Kidney (tissue), 14 donors: ENCODE results near the gene AIF1L. TPM values are rescaled to one million over a fixed set of nuclear protein-coding genes. Genes with fewer than 3 reads are reported as not detected.

ENCODE experiments used
- DNase-seq, 5 donors: peaks; one replicate each; pipeline ENCODE4 v3.0.0-alpha.2; 2013 to 2020
- FAIRE-seq: peaks from 2 replicates; lab custom pipeline; 2012; peaks lifted over from hg19 to GRCh38; lab: Jason Lieb, UNC
- H3K27ac ChIP-seq, 2 donors: one replicate each; pipeline ENCODE4 v1.7.0; 2013; ENCODE audit warnings: low read depth in 2 of 2, low read length in 2 of 2, inconsistent platforms in 1 of 2
- H3K27me3 ChIP-seq: one replicate; pipeline ENCODE4 v1.7.1; 2013; ENCODE audit warnings: low read length, inconsistent platforms; ENCODE audit not compliant: control insufficient read depth, insufficient read depth
- H3K36me3 ChIP-seq, 3 donors: one replicate each; pipeline versions ENCODE4 v1.7.0 to v1.7.1; 2013; ENCODE audit warnings: low read length in 3 of 3, control low read depth in 1 of 3, inconsistent platforms in 1 of 3; ENCODE audit not compliant: insufficient read depth in 3 of 3, control insufficient read depth in 2 of 3
- H3K4me1 ChIP-seq, 3 donors: one replicate each; pipeline versions ENCODE4 v1.7.0 to v1.7.1; 2013; ENCODE audit warnings: low read length in 3 of 3, inconsistent platforms in 1 of 3, low read depth in 1 of 3; ENCODE audit not compliant: control insufficient read depth in 2 of 3, insufficient read depth in 2 of 3
- H3K4me3 ChIP-seq, 3 donors: one replicate each; pipeline versions ENCODE4 v1.7.0 to v1.8.1; 2013; ENCODE audit warnings: low read length in 3 of 3, control low read depth in 1 of 3, inconsistent platforms in 1 of 3
- H3K9ac ChIP-seq, 3 donors: one replicate each; pipeline versions ENCODE4 v1.7.0 to v1.7.1; 2013; ENCODE audit warnings: low read length in 3 of 3, control low read depth in 1 of 3, inconsistent platforms in 1 of 3
- H3K9me3 ChIP-seq, 3 donors: one replicate each; pipeline versions ENCODE4 v1.7.0 to v1.7.1; 2013; ENCODE audit warnings: low read length in 3 of 3, control low read depth in 1 of 3, inconsistent platforms in 1 of 3; ENCODE audit not compliant: control insufficient read depth in 2 of 3, insufficient read depth in 1 of 3
- intact Hi-C: fragments of 100-400 bp; cut with DNase I; formaldehyde crosslinking; loops from one replicate; pipeline ENCODE4 v1.11.1; 2022
- polyA plus RNA-seq: library from polyadenylated mRNA; stranded (reverse); fragments of 350-450 nt; fragmentation: Illumina TruSeq; extraction: RNeasy Lipid Tissue Mini Kit (QIAGEN cat#74804); gene quantifications from one replicate; pipeline ENCODE4 v1.2.3, GENCODE V29; 2014; ENCODE audit warnings: low read depth, low replicate concordance; ENCODE audit not compliant: insufficient read depth
- total RNA-seq: library from RNA; stranded (reverse); fragmentation: NEBNext Ultra II Directional; extraction: Animal tissue kit (Norgen Biotek cat#: 25700); gene quantifications from one replicate; pipeline ENCODE4 v1.2.1, GENCODE V29; 2021
- TF ChIP-seq, protein P1 (sequence below): IDR thresholded peaks from 3 replicates; pipeline ENCODE4 v1.5.1; 2012; ENCODE audit warnings: mild to moderate bottlenecking, moderate library complexity, borderline replicate concordance; ENCODE audit not compliant: insufficient read depth; ENCODE audit errors: extremely low read depth
- donor health status: control.
- donor health status: control.
- donor health status: control.
- donor health status: control.
- donor health status: control.
- donor health status: DM: yes; HTN: yes; CAD: no.
- donor health status: Normal renal cell carcinoma (clear cell type).

AIF1L gene
- total and polyA plus RNA-seq, 2 donors from 2014 or later = 397 to 439 TPM

DNA sequence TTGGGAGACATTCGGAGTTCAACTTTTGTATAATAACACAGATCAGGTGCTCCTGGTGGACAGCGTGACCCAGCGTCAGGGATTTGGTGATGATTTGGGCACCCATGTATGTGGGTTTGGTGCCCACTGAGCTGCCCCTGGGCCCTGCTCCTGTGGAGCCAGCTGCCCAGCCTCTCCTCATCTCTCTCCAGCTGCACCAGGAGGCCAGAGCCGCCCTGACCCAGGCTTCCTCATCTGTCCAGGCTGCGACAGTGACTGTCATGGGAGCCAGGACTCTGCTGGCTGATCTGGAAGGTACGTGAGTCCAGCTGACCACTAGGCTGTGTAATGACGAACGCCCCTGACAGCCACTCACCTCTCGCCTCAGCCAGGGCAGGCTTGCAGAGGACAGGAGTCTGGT is 14.5 kb upstream of the AIF1L start:
- TF ChIP-seq, protein P1, sequence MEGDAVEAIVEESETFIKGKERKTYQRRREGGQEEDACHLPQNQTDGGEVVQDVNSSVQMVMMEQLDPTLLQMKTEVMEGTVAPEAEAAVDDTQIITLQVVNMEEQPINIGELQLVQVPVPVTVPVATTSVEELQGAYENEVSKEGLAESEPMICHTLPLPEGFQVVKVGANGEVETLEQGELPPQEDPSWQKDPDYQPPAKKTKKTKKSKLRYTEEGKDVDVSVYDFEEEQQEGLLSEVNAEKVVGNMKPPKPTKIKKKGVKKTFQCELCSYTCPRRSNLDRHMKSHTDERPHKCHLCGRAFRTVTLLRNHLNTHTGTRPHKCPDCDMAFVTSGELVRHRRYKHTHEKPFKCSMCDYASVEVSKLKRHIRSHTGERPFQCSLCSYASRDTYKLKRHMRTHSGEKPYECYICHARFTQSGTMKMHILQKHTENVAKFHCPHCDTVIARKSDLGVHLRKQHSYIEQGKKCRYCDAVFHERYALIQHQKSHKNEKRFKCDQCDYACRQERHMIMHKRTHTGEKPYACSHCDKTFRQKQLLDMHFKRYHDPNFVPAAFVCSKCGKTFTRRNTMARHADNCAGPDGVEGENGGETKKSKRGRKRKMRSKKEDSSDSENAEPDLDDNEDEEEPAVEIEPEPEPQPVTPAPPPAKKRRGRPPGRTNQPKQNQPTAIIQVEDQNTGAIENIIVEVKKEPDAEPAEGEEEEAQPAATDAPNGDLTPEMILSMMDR = no peak
- Histone ChIP-seq H3K4me1 (no peaks in the 10 kb centered on the region), H3K9ac (no peak overlapping the region), H3K9me3 (no peaks in the 10 kb centered on the region), H3K27ac (no peak overlapping the region), H3K4me3 (no peak overlapping the region), H3K36me3 (no peaks in the 10 kb centered on the region), H3K27me3 (no peaks in the 10 kb centered on the region)
- DNase-seq (no peak), FAIRE-seq (no peak)
- intact Hi-C loops = no loop called here

DNA sequence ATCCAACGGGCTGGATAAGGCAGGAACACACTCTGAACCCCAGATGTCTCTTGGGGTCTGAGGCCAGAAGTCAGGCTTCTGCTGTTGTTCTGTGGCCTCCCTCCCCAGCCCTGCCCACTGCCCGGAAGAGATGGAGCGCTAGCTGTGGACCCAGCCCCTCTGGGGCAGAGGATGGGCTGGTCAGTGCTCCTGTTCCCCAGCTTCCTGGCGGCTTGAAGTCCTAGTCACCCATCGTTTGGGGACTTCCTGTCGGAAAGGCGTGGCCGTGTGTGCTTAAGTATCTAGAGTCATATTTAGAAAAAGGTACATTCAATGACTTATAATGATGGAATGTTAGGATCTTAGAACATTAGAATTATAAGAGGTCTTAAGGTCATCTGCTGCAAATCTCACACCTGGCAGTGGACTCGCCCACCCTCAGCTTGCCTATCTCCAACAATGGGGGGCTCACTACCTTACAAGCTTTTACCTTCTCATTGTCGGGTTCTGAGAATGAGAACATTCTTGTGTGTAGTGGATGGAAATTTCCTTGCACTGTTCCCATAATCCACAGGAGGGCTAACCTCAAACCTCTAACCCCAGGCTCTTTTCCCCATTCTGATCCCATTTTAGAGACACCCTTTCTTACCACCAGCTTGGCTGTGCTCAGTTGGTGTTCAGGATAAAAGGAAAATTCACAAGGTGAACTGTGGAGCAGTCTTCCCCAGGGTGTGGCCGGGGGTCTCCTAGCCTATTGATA is 13.4 kb upstream of the AIF1L start:
- intact Hi-C loops = no loop called here
- H3K27ac ChIP-seq = no peak overlapping the region
- no peaks in the 10 kb centered on the region for H3K9me3 ChIP-seq
- no peak overlapping the region for H3K9ac ChIP-seq
- FAIRE-seq (no peak), DNase-seq (no peak)
- TF ChIP-seq, protein P1 = no peak
- no peaks in the 10 kb centered on the region for H3K4me1 ChIP-seq
- H3K27me3 ChIP-seq = no peaks in the 10 kb centered on the region
- H3K4me3 ChIP-seq = no peak overlapping the region
- no peaks in the 10 kb centered on the region for H3K36me3 ChIP-seq

DNA sequence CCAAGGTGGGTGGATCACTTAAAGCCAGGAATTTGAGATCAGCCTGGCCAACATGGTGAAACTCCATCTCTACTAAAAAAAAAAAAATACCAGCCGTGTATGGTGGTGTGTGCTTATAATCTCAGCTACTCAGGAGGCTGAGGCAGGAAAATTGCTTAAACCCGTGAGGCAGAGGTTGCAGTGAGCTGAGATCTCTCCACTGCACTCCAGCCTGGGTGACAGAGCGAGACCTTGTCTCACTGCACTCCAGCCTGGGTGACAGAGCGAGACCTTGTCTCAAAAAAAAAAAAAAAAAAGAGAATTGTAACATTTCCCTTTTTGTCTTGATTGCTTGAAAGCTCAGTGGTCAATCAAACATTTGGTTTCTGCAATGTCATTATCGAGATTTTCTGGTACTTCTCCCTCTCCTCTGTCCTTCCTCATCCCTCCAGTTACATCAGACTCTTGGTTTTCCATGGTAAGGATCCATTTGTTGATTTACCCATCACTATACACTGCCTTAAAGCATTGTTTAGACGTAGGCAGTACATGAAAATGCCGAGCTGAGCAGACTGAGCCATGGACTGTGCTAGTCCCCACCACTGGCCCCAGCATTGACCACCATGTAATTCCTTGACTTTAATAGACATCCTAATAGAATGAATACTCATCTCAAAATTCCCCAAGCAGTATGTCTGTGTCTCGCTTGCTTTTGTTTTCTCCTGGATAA is 11.5 kb upstream of the AIF1L start:
- no peaks in the 10 kb centered on the region for H3K36me3 ChIP-seq
- no peak overlapping the region for H3K27ac ChIP-seq
- no peak overlapping the region for H3K4me3 ChIP-seq
- no peaks in the 10 kb centered on the region for H3K9me3 ChIP-seq
- no peak for FAIRE-seq
- DNase-seq = no peak
- no peaks in the 10 kb centered on the region for H3K27me3 ChIP-seq
- TF ChIP-seq, protein P1 = no peak
- no peak overlapping the region for H3K9ac ChIP-seq
- H3K4me1 ChIP-seq = no peaks in the 10 kb centered on the region
- intact Hi-C loops = no loop called here
